ENCODE results near the gene OR9A4. TPM values are rescaled to one million over a fixed set of nuclear protein-coding genes. Genes with fewer than 3 reads are reported as not detected.

The OR9A4 gene
- polyA plus RNA-seq, 3 donors = 0.28 TPM; not detected in 2

- H3K4me1 ChIP-seq (ENCODE audit: control insufficient read depth in 1 of 2, insufficient read depth in 2 of 2, low read length in 2 of 2) = peaks cover 10 to 13% of the 10 kb centered on the region in 2 donors
- H3K27ac ChIP-seq (ENCODE audit: low read depth in 1 of 2, low read length in 2 of 2) = no peak overlapping the region
- H3K79me2 ChIP-seq (ENCODE audit: insufficient read depth, low read length) = no peaks in the 10 kb centered on the region
- no peak for TF ChIP-seq CTCF (IDR thresholded peaks at IDR 0.05)
- intact Hi-C loops (cut with micrococcal nuclease) = no loop called here
- no peak overlapping the region for H3K4me2 ChIP-seq (replicated peaks; ENCODE audit: extremely low read depth, low read length, poor library complexity, severe bottlenecking)
- H3K36me3 ChIP-seq (replicated peaks in 1 of 2; ENCODE audit: control insufficient read depth in 1 of 2, insufficient read depth in 2 of 2, low read length in 2 of 2) = no peaks in the 10 kb centered on the region
- no peak overlapping the region for H2AFZ ChIP-seq (ENCODE audit: insufficient read depth, low read depth, low read length, poor library complexity, severe bottlenecking)
- H3K9me3 ChIP-seq (replicated peaks in 1 of 2; ENCODE audit: control insufficient read depth in 1 of 2, insufficient read depth in 1 of 2, low read length in 2 of 2) = no peaks in the 10 kb centered on the region
- no peaks in the 10 kb centered on the region for H3K36me3 Mint-ChIP-seq
- peaks cover 19% of the 10 kb centered on the region for H3K4me1 Mint-ChIP-seq
- H4K20me1 ChIP-seq (ENCODE audit: insufficient read depth, low read length) = no peaks in the 10 kb centered on the region
- WGBS (ENCODE audit: insufficient coverage) = no CpG with 5 or more reads among the region's 4 CpGs
- H3K4me3 Mint-ChIP-seq = no peak overlapping the region
- peaks cover 0 to 4% (median 0%) of the 10 kb centered on the region in 3 donors for H3K27me3 Mint-ChIP-seq (ENCODE audit: low read depth in 3 of 3)
- no peak overlapping the region for H3K4me3 ChIP-seq (replicated peaks in 1 of 3; ENCODE audit: low read depth in 2 of 3, low read length in 3 of 3)
- peaks cover 0 to 6% (median 0%) of the 10 kb centered on the region in 7 donors for H3K9me3 Mint-ChIP-seq
- H3K27ac Mint-ChIP-seq = no peak overlapping the region
- no peaks in the 10 kb centered on the region for H3K27me3 ChIP-seq (ENCODE audit: control insufficient read depth in 2 of 2, insufficient read depth in 2 of 2, low read length in 2 of 2)
- no peak for DNase-seq
- no peak overlapping the region for H3K9ac ChIP-seq (ENCODE audit: insufficient read depth, low read length, poor library complexity, severe bottlenecking)
Observed at GRCh38 chr7:141906285-141906684, 9.9 kb upstream of the OR9A4 start.

GRCh38 chr7:141911391-141911790 lies 4.8 kb upstream of the OR9A4 start:
- H3K9me3 ChIP-seq (replicated peaks in 1 of 2; ENCODE audit: control insufficient read depth in 1 of 2, insufficient read depth in 1 of 2, low read length in 2 of 2) = no peaks in the 10 kb centered on the region
- H2AFZ ChIP-seq (ENCODE audit: insufficient read depth, low read depth, low read length, poor library complexity, severe bottlenecking) = no peak overlapping the region
- H3K36me3 ChIP-seq (replicated peaks in 1 of 2; ENCODE audit: control insufficient read depth in 1 of 2, insufficient read depth in 2 of 2, low read length in 2 of 2) = no peaks in the 10 kb centered on the region
- TF ChIP-seq CTCF (IDR thresholded peaks at IDR 0.05) = no peak
- Mint-ChIP-seq H3K4me3 (no peak overlapping the region), H3K9me3 (peaks cover 0 to 4% (median 0%) of the 10 kb centered on the region in 7 donors), H3K27ac (peak overlapping the region in 2 of 7 donors; percentile 14 to 38), H3K36me3 (no peaks in the 10 kb centered on the region), H3K4me1 (peaks cover 33% of the 10 kb centered on the region), H3K27me3 (ENCODE audit: low read depth in 3 of 3) (peaks cover 0 to 5% (median 2%) of the 10 kb centered on the region in 3 donors)
- intact Hi-C loops (cut with micrococcal nuclease) = no loop called here
- H3K4me1 ChIP-seq (ENCODE audit: control insufficient read depth in 1 of 2, insufficient read depth in 2 of 2, low read length in 2 of 2) = peaks cover 21 to 26% of the 10 kb centered on the region in 2 donors
- H3K9ac ChIP-seq (ENCODE audit: insufficient read depth, low read length, poor library complexity, severe bottlenecking) = no peak overlapping the region
- no peaks in the 10 kb centered on the region for H3K27me3 ChIP-seq (ENCODE audit: control insufficient read depth in 2 of 2, insufficient read depth in 2 of 2, low read length in 2 of 2)
- peak; percentile 12 to 58 (median 30) for DNase-seq
- H3K79me2 ChIP-seq (ENCODE audit: insufficient read depth, low read length) = no peaks in the 10 kb centered on the region
- H3K4me2 ChIP-seq (replicated peaks; ENCODE audit: extremely low read depth, low read length, poor library complexity, severe bottlenecking) = peak overlapping the region; percentile 7
- no peaks in the 10 kb centered on the region for H4K20me1 ChIP-seq (ENCODE audit: insufficient read depth, low read length)
- H3K27ac ChIP-seq (ENCODE audit: low read depth in 1 of 2, low read length in 2 of 2) = no peak overlapping the region
- no peak overlapping the region for H3K4me3 ChIP-seq (replicated peaks in 1 of 3; ENCODE audit: low read depth in 2 of 3, low read length in 3 of 3)
